ENCODE measurements around the gene NR2C1.

DNA sequence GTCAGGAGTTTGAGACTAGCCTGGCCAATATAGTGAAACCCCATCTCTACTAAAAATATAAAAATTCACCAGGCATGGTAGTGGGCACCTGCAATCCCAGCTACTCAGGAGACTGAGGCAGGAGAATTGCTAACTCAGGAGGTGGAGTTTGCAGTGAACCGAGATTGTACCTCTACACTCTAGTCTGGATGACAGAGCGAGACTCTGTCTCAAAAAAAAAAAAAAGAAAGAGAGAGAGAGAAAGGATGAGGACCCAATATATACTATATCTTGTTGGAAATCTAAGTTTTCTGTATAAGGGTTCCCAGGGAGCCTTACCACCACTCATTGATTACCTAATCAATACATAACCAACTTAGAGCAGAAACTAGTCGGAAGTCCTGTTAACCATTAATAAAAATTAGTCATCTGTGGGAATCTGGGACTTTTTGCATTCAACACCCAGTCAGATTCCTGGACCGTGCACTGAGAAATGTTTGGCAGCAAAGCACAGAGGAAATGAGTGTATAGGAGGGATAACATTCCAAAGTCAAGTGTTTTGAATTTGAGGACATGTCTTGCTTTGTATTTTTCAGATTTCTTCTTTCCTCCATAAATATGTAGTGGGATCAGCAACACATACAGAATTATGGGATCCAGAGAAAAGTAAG lies 44.8 kb upstream of the NR2C1 start:
- TF ChIP-seq CTCF (IDR thresholded peaks at IDR 0.05) (no peak), POLR2A (IDR thresholded peaks at IDR 0.05) (no peak)
